Fibroblast of villous mesenchyme (primary cell): ENCODE measurements around the gene ZNF532. TPM values are rescaled to one million over a fixed set of nuclear protein-coding genes. Genes with fewer than 3 reads are reported as not detected.
"Not testable (repeated sequence)": the region's sequence is repeated elsewhere in the genome, so short reads cannot be mapped to it uniquely, and the experiment has no call there.

Experiments
- DNase-seq: peaks from one replicate; pipeline ENCODE4 v3.0.0-alpha.2; 2010; ENCODE audit warnings: low read depth
- H3K4me3 ChIP-seq: 2 replicates; pipeline ENCODE4 v1.5.1; 2011; ENCODE audit warnings: low read depth, mild to moderate bottlenecking, low read length
- total RNA-seq: library from RNA; depleted of rRNA; stranded (reverse); fragments of >200 nt; gene quantifications from 2 replicates; pipeline ENCODE4 v1.2.3, GENCODE V29; 2012
- TF ChIP-seq, protein P1 (sequence below): IDR thresholded peaks from 2 replicates; pipeline ENCODE4 v1.5.1; 2012; ENCODE audit warnings: low read depth, mild to moderate bottlenecking, low read length; ENCODE audit not compliant: insufficient read depth

The ZNF532 gene
- total RNA-seq, 1 donor, result 45.8 TPM

GRCh38 chr18:58848685-58849084, 16.0 kb upstream of the ZNF532 start:
- no peak overlapping the region for H3K4me3 ChIP-seq
- TF ChIP-seq, protein P1, sequence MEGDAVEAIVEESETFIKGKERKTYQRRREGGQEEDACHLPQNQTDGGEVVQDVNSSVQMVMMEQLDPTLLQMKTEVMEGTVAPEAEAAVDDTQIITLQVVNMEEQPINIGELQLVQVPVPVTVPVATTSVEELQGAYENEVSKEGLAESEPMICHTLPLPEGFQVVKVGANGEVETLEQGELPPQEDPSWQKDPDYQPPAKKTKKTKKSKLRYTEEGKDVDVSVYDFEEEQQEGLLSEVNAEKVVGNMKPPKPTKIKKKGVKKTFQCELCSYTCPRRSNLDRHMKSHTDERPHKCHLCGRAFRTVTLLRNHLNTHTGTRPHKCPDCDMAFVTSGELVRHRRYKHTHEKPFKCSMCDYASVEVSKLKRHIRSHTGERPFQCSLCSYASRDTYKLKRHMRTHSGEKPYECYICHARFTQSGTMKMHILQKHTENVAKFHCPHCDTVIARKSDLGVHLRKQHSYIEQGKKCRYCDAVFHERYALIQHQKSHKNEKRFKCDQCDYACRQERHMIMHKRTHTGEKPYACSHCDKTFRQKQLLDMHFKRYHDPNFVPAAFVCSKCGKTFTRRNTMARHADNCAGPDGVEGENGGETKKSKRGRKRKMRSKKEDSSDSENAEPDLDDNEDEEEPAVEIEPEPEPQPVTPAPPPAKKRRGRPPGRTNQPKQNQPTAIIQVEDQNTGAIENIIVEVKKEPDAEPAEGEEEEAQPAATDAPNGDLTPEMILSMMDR, result no peak
- peak; percentile 25 for DNase-seq

DNA sequence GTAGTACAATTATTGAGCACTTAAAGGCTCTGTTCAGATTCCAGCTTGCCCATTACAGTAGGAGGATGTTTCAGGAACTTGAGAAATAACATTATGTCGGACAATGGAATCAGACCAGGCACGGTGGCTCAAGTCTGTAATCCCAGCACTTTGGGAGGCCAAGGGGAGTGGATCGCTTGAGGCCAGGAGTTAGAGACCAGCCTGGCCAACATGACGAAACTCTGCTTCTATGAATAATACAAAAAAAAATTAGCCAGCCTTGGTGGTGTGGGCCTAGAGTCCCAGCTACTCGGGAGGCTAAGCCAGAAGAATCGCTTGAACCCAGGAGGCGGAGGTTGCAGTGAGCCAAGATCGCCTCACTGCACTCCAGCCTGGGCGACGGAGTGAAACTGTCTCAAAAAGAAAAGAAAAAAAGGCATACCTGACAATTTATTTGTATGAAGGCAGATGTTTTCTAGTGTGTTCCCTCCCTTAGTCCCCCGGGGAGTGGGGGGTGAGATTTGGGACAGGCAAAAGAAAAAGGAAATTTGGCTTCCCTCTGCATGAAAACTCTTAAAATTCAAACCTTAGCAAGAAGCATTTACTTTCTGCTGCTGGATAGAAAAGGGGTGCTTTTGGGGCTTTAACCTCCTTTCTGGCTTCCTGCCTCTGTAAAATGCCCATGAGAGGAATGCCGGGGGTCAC, 13.7 kb upstream of the ZNF532 start:
- no peak for DNase-seq
- TF ChIP-seq, protein P1, result no peak
- H3K4me3 ChIP-seq, result no peak overlapping the region

- DNase-seq, result peak; percentile 52
- H3K4me3 ChIP-seq, result no peak overlapping the region
Observed at GRCh38 chr18:58851856-58852255, 12.8 kb upstream of the ZNF532 start.

DNA sequence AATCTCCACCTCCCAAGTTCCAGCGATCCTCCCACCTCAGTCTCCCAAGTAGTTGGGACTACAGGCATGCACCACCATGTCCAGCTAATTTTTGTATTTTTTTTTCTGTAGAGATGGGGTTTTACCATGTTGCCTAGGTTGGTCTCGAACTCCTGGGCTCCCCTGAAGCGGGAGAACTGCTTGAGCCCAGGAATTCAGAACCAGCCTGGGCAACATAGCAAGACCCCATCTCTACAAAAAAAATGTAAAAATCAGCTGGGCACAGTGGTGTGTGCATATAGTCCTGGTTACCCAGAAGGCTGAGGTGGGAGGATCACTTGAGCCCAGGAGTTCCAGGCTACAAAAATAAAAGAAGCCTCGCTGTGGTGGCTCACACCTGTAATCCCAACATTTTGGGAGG, 12.0 kb upstream of the ZNF532 start:
- TF ChIP-seq, protein P1, result no peak

More at GRCh38 chr18:58851856-58852255, 12.8 kb upstream of the ZNF532 start:
- TF ChIP-seq, protein P1, result no peak

DNA sequence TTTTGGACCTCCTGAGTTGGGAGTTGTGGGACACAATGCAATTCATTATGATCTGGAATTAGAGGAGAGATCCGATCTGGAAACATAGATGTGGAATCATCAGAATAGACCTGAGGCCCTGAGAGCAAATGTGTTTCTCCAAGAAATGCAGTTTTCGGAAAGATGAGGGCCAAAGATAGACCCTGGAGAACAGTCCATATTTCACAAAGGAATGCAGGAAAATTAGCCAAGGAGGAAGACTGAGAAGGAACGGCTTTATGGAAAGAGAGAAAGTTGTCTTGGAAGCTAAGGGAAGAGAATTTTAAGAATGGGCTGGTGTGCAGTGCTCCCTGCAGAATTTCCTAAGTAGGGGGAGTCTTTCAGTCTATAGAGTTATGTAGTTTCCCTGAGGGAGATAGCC, 11.1 kb upstream of the ZNF532 start:
- H3K4me3 ChIP-seq, result no peak overlapping the region
- TF ChIP-seq, protein P1, result no peak
- DNase-seq, result no peak

More for the DNA sequence above, 12.0 kb upstream of the ZNF532 start:
- no peak for DNase-seq
- no peak overlapping the region for H3K4me3 ChIP-seq

DNA sequence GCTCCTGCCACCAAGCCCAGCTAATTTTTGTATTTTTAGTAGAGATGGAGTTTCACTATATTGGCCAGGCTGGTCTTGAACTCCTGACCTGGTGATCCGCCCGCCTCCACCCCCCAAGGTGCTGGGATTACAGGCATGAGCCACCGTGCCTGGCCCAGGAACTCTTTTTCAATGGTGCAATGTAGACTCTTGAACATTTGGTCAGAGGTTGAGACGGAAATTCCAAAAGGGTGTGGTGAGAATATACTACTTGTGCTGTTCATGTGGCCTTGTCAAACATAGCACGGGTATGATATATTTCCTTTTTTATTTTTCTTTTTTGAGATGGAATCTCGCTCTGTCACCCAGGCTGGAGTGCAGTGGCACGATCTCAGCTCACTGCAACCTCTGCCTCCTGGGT, 9.2 kb upstream of the ZNF532 start:
- not testable (repeated sequence) for H3K4me3 ChIP-seq

DNA sequence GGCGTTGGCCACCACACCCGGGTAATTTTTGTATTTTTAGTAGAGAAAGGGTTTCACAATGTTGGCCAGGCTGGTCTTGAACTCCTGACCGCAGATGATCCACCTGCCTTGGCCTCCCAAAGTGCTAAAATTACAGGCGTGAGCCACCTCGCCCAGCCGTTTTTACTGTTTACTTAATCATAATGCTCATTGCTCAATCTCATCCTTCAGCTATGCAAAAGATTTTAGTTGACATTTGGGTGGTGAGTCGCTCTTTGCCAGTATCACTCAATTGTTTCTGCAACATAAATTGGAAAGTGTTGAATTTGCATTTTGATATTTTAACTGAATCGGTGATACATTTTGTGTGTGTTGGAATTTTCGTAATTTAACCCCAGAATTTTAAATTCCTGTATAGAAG, 7.8 kb upstream of the ZNF532 start:
- H3K4me3 ChIP-seq, result no peak overlapping the region
- TF ChIP-seq, protein P1, result no peak
- DNase-seq, result peak; percentile 64

More for the DNA sequence above, 9.2 kb upstream of the ZNF532 start:
- DNase-seq, result not testable (repeated sequence)
